Measurements from ENCODE around the gene FAM89A. TPM values are rescaled to one million over a fixed set of nuclear protein-coding genes. Genes with fewer than 3 reads are reported as not detected.

The FAM89A gene
- total and polyA plus RNA-seq, 2 experiments from 2014 or later, result 13.0 to 24.7 TPM

GRCh38 chr1:231000639-231001038 lies 39.4 kb downstream of the FAM89A start:
- Histone ChIP-seq H3K27ac (no peak overlapping the region), H3K4me3 (no peak overlapping the region), H3K36me3 (peaks cover 41% of the 10 kb centered on the region), H3K4me1 (ENCODE audit: low read depth) (no peaks in the 10 kb centered on the region), H3K9me3 (ENCODE audit: low read depth) (no peaks in the 10 kb centered on the region), H3K27me3 (no peaks in the 10 kb centered on the region)
- TF ChIP-seq CTCF (IDR thresholded peaks at IDR 0.05; ENCODE audit: low read depth, low read length), result no peak
- no peak for DNase-seq (ENCODE audit: low read depth in 1 of 2, low spot score in 1 of 2)

- Histone ChIP-seq H3K36me3 (peaks cover 43% of the 10 kb centered on the region), H3K27me3 (no peaks in the 10 kb centered on the region), H3K27ac (no peak overlapping the region), H3K4me3 (no peak overlapping the region), H3K4me1 (ENCODE audit: low read depth) (no peaks in the 10 kb centered on the region), H3K9me3 (ENCODE audit: low read depth) (no peaks in the 10 kb centered on the region)
- TF ChIP-seq CTCF (IDR thresholded peaks at IDR 0.05; ENCODE audit: low read depth, low read length), result no peak
- no peak for DNase-seq (ENCODE audit: low read depth in 1 of 2, low spot score in 1 of 2)
Observed at GRCh38 chr1:231000201-231000600, 39.9 kb downstream of the FAM89A start.

- no peaks in the 10 kb centered on the region for H3K27me3 ChIP-seq
- H3K4me3 ChIP-seq, result no peak overlapping the region
- no peak for DNase-seq (ENCODE audit: low read depth in 1 of 2, low spot score in 1 of 2)
- H3K9me3 ChIP-seq (ENCODE audit: low read depth), result no peaks in the 10 kb centered on the region
- no peak for TF ChIP-seq CTCF (IDR thresholded peaks at IDR 0.05; ENCODE audit: low read depth, low read length)
- peaks cover 31% of the 10 kb centered on the region for H3K36me3 ChIP-seq
- H3K4me1 ChIP-seq (ENCODE audit: low read depth), result no peaks in the 10 kb centered on the region
- H3K27ac ChIP-seq, result no peak overlapping the region
Observed at GRCh38 chr1:230994860-230995259, 45.2 kb downstream of the FAM89A start.

- Histone ChIP-seq H3K36me3 (peaks cover 14% of the 10 kb centered on the region), H3K4me3 (no peak overlapping the region), H3K27me3 (no peaks in the 10 kb centered on the region), H3K27ac (peak overlapping the region; percentile 4), H3K4me1 (ENCODE audit: low read depth) (no peaks in the 10 kb centered on the region), H3K9me3 (ENCODE audit: low read depth) (no peaks in the 10 kb centered on the region)
- DNase-seq (ENCODE audit: low read depth in 1 of 2, low spot score in 1 of 2), result no peak
- no peak for TF ChIP-seq CTCF (IDR thresholded peaks at IDR 0.05; ENCODE audit: low read depth, low read length)
Observed at GRCh38 chr1:230992100-230992774, 47.8 kb downstream of the FAM89A start.

GRCh38 chr1:230987448-230987847 lies 52.6 kb downstream of the FAM89A start:
- no peak for TF ChIP-seq CTCF (IDR thresholded peaks at IDR 0.05; ENCODE audit: low read depth, low read length)
- H3K27ac ChIP-seq, result no peak overlapping the region
- H3K4me1 ChIP-seq (ENCODE audit: low read depth), result peaks cover 3% of the 10 kb centered on the region
- no peak overlapping the region for H3K4me3 ChIP-seq
- no peaks in the 10 kb centered on the region for H3K27me3 ChIP-seq
- no peak for DNase-seq (ENCODE audit: low read depth in 1 of 2, low spot score in 1 of 2)
- H3K36me3 ChIP-seq, result no peaks in the 10 kb centered on the region
- H3K9me3 ChIP-seq (ENCODE audit: low read depth), result no peaks in the 10 kb centered on the region

All from cardiac muscle cell (in vitro differentiated cells and primary cell).